ENCODE results near the gene ETV6.

ETV6 gene

GRCh38 chr12:11694528-11694927 lies 45.1 kb downstream of the ETV6 start:
- no peak for DNase-seq

GRCh38 chr12:11695321-11695720 lies 45.8 kb downstream of the ETV6 start:
- no peak for DNase-seq

- no peak for DNase-seq
Observed at GRCh38 chr12:11696084-11696483, 46.6 kb downstream of the ETV6 start.

GRCh38 chr12:11697131-11697530 lies 47.7 kb downstream of the ETV6 start:
- no peak for DNase-seq

- no peak for DNase-seq
Observed at GRCh38 chr12:11697670-11698387, 48.4 kb downstream of the ETV6 start.

- DNase-seq, result no peak
Observed at GRCh38 chr12:11698729-11699128, 49.3 kb downstream of the ETV6 start.

- DNase-seq, result no peak
Observed at GRCh38 chr12:11701433-11701832, 52.0 kb downstream of the ETV6 start.

- no peak for DNase-seq
Observed at GRCh38 chr12:11702959-11703358, 53.5 kb downstream of the ETV6 start.

GRCh38 chr12:11703378-11703777 lies 53.9 kb downstream of the ETV6 start:
- no peak for DNase-seq

- DNase-seq, result no peak
Observed at GRCh38 chr12:11704089-11704488, 54.6 kb downstream of the ETV6 start.

- DNase-seq, result no peak
Observed at GRCh38 chr12:11705010-11705409, 55.5 kb downstream of the ETV6 start.

- no peak for DNase-seq
Observed at GRCh38 chr12:11706509-11707379, 57.3 kb downstream of the ETV6 start.

- DNase-seq, result no peak
Observed at GRCh38 chr12:11707535-11707934, 58.1 kb downstream of the ETV6 start.

GRCh38 chr12:11709513-11709912 lies 60.0 kb downstream of the ETV6 start:
- DNase-seq, result no peak

GRCh38 chr12:11710431-11710830 lies 61.0 kb downstream of the ETV6 start:
- DNase-seq, result no peak

GRCh38 chr12:11710906-11711305 lies 61.4 kb downstream of the ETV6 start:
- DNase-seq, result no peak

GRCh38 chr12:11711651-11712327 lies 62.3 kb downstream of the ETV6 start:
- no peak for DNase-seq

- DNase-seq, result no peak
Observed at GRCh38 chr12:11712491-11712890, 63.0 kb downstream of the ETV6 start.

- DNase-seq, result no peak
Observed at GRCh38 chr12:11713202-11713601, 63.7 kb downstream of the ETV6 start.

- DNase-seq, result no peak
Observed at GRCh38 chr12:11714626-11715025, 65.2 kb downstream of the ETV6 start.

GRCh38 chr12:11715621-11716020 lies 66.1 kb downstream of the ETV6 start:
- no peak for DNase-seq

- no peak for DNase-seq
Observed at GRCh38 chr12:11716794-11717518, 67.5 kb downstream of the ETV6 start.
